Calu3 (cell line): ENCODE data around the gene PTRHD1. TPM values are rescaled to one million over a fixed set of nuclear protein-coding genes. Genes with fewer than 3 reads are reported as not detected.

Experiments
- BruUV-seq: library from RNA; stranded (reverse); fragments of 400-500 nt; replicated peaks from 2 replicates; lab custom pipeline; 2021; lab: Mats Ljungman, UMichigan
- CTCF ChIA-PET: fragments of 300-600 bp; sonication (Branson Sonifier 250); formaldehyde crosslinking; loops from one replicate; lab custom pipeline; 2022; ENCODE audit warnings: antibody characterized with exemption; lab: Charles Lee
- DNase-seq: peaks from one replicate; pipeline ENCODE4 v3.0.0; 2022
- H3K27ac Mint-ChIP-seq: one replicate; pipeline ENCODE4 v1.8.0; 2022; ENCODE audit warnings: mixed read lengths; ENCODE audit not compliant: unreplicated experiment
- H3K27me3 Mint-ChIP-seq: one replicate; pipeline ENCODE4 v1.8.0; 2022; ENCODE audit warnings: mixed read lengths; ENCODE audit not compliant: unreplicated experiment
- H3K36me3 Mint-ChIP-seq: one replicate; pipeline ENCODE4 v1.8.0; 2022; ENCODE audit warnings: mild to moderate bottlenecking, moderate library complexity, mixed read lengths; ENCODE audit not compliant: insufficient read depth, unreplicated experiment
- H3K4me1 Mint-ChIP-seq: one replicate; pipeline ENCODE4 v1.8.0; 2022; ENCODE audit warnings: mild to moderate bottlenecking, low read depth, mixed read lengths; ENCODE audit not compliant: unreplicated experiment
- H3K4me3 Mint-ChIP-seq: one replicate; pipeline ENCODE4 v1.8.0; 2022; ENCODE audit warnings: mild to moderate bottlenecking, low read depth, moderate library complexity, mixed read lengths; ENCODE audit not compliant: unreplicated experiment
- H3K9me3 Mint-ChIP-seq: one replicate; pipeline ENCODE4 v1.8.0; 2022; ENCODE audit warnings: low read depth, mixed read lengths; ENCODE audit not compliant: unreplicated experiment
- CTCF ChIP-seq: fragments of 200-600 bp; IDR thresholded peaks from one replicate; pipeline ENCODE4 v1.8.0; 2022; ENCODE audit warnings: antibody characterized with exemption; ENCODE audit not compliant: unreplicated experiment
- intact Hi-C: fragments of 100-400 bp; cut with micrococcal nuclease; formaldehyde crosslinking; loops from one replicate; pipeline ENCODE4 v1.10.0; 2022; ENCODE audit not compliant: unreplicated experiment
- total RNA-seq: library from RNA; stranded (reverse); gene quantifications from 2 replicates; pipeline ENCODE4 v1.2.3, GENCODE V29; 2022

PTRHD1 gene
- total RNA-seq, 1 experiment from 2014 or later: 22.3 TPM

- Mint-ChIP-seq H3K36me3 (peaks cover 16% of the 10 kb centered on the region), H3K27ac (no peak overlapping the region), H3K27me3 (no peaks in the 10 kb centered on the region), H3K4me1 (peaks cover 7% of the 10 kb centered on the region), H3K4me3 (no peak overlapping the region), H3K9me3 (no peaks in the 10 kb centered on the region)
- no TSS peak for BruUV-seq
- CTCF ChIA-PET: no interaction called here
- TF ChIP-seq CTCF: no peak
- DNase-seq: no peak
- intact Hi-C loops: no loop called here
Observed at GRCh38 chr2:24788816-24789215, 4.4 kb downstream of the PTRHD1 start.

- H3K27me3 Mint-ChIP-seq: no peaks in the 10 kb centered on the region
- no peak overlapping the region for H3K4me3 Mint-ChIP-seq
- intact Hi-C loops: no loop called here
- no TSS peak for BruUV-seq
- H3K36me3 Mint-ChIP-seq: peaks cover 3% of the 10 kb centered on the region
- H3K27ac Mint-ChIP-seq: no peak overlapping the region
- no peak for DNase-seq
- peaks cover 3% of the 10 kb centered on the region for H3K9me3 Mint-ChIP-seq
- TF ChIP-seq CTCF: no peak
- CTCF ChIA-PET: no interaction called here
- H3K4me1 Mint-ChIP-seq: peaks cover 5% of the 10 kb centered on the region
Observed at GRCh38 chr2:24787532-24787931, 5.7 kb downstream of the PTRHD1 start.

GRCh38 chr2:24785671-24786321 lies 7.4 kb downstream of the PTRHD1 start:
- H3K9me3 Mint-ChIP-seq: peaks cover 3% of the 10 kb centered on the region
- intact Hi-C loops: no loop called here
- no peaks in the 10 kb centered on the region for H3K27me3 Mint-ChIP-seq
- CTCF ChIA-PET: no interaction called here
- TF ChIP-seq CTCF: no peak
- DNase-seq: no peak
- no peaks in the 10 kb centered on the region for H3K36me3 Mint-ChIP-seq
- no peaks in the 10 kb centered on the region for H3K4me1 Mint-ChIP-seq
- BruUV-seq: no TSS peak
- no peak overlapping the region for H3K27ac Mint-ChIP-seq
- H3K4me3 Mint-ChIP-seq: no peak overlapping the region

GRCh38 chr2:24783641-24784040 lies 9.6 kb downstream of the PTRHD1 start:
- BruUV-seq: no TSS peak
- no peaks in the 10 kb centered on the region for H3K36me3 Mint-ChIP-seq
- no peak for DNase-seq
- no peak overlapping the region for H3K27ac Mint-ChIP-seq
- intact Hi-C loops: no loop called here
- no peaks in the 10 kb centered on the region for H3K4me1 Mint-ChIP-seq
- no peak for TF ChIP-seq CTCF
- H3K9me3 Mint-ChIP-seq: peaks cover 5% of the 10 kb centered on the region
- H3K27me3 Mint-ChIP-seq: no peaks in the 10 kb centered on the region
- H3K4me3 Mint-ChIP-seq: no peak overlapping the region
- CTCF ChIA-PET: no interaction called here
